ENCODE data around the gene EFL1. TPM values are rescaled to one million over a fixed set of nuclear protein-coding genes. Genes with fewer than 3 reads are reported as not detected.
A peak's percentile ranks its signal among the peaks of the same experiment; 100 is the strongest.

The EFL1 gene
- total RNA-seq, 1 experiment from 2014 or later = 27.5 TPM

- TF ChIP-seq ZNF232 (CRISPR knock-in tag; IDR thresholded peaks at IDR 0.05) (no peak), CREM (CRISPR knock-in tag; IDR thresholded peaks at IDR 0.05) (no peak), JUN (CRISPR knock-in tag; IDR thresholded peaks at IDR 0.05) (no peak), MYBL2 (CRISPR knock-in tag; IDR thresholded peaks at IDR 0.05) (no peak)
- TF ChIP-seq, protein P1, sequence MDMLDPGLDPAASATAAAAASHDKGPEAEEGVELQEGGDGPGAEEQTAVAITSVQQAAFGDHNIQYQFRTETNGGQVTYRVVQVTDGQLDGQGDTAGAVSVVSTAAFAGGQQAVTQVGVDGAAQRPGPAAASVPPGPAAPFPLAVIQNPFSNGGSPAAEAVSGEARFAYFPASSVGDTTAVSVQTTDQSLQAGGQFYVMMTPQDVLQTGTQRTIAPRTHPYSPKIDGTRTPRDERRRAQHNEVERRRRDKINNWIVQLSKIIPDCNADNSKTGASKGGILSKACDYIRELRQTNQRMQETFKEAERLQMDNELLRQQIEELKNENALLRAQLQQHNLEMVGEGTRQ (CRISPR knock-in tag; IDR thresholded peaks at IDR 0.05) = no peak
These were observed 163.9 kb downstream of the EFL1 start (continued) for GRCh38 chr15:82098674-82099073.

GRCh38 chr15:82095803-82096202 is 166.7 kb downstream of the EFL1 start:
- ATAC-seq (no peak), DNase-seq (ENCODE audit: low spot score) (no peak)
- H3K9me3 Mint-ChIP-seq = peaks cover 3% of the 10 kb centered on the region; the same call in 1 of the 2 replicates
- POLR2A ChIA-PET = no interaction called here
- H3K4me1 Mint-ChIP-seq = peaks cover 30% of the 10 kb centered on the region
- CTCF ChIA-PET = interaction anchor here (1.1 to 1.5 kb wide), 2 partner anchors 13 to 33 kb away, joined by 3 to 7 read pairs; no protein-coding TSS in a partner anchor
- TF ChIP-seq HMGA2 (CRISPR knock-in tag; IDR thresholded peaks at IDR 0.05) = peak; percentile 96
- no peak for TF ChIP-seq CREM (CRISPR knock-in tag; IDR thresholded peaks at IDR 0.05)
- peaks cover 2% of the 10 kb centered on the region; the same call in 1 of the 2 replicates for H3K27me3 Mint-ChIP-seq (ENCODE audit: low read depth)
- H3K4me3 Mint-ChIP-seq = no peak overlapping the region
- no peak overlapping the region for H3K27ac Mint-ChIP-seq
- H3K36me3 Mint-ChIP-seq = no peaks in the 10 kb centered on the region

DNA sequence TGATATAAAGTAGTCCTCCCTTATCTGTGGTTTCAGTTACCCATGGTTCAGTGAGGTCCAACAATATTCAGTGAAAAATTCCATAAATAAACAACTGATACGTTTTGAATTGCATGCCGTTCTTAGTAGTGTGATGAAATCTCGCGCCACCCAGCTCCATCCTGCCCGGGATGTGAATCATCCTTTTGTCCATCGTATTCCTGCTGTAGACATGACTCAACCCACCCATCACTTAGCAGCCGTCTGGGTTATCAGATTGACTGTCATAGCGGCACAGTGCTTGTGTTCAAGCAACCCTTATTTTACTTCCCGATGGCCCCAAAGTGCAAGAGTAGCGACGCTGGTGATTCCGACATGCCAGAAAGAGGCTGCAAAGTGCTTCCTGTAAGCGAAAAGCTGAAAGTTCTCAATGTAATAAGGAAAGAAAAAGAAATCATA is 168.7 kb downstream of the EFL1 start:
- Mint-ChIP-seq H3K36me3 (no peaks in the 10 kb centered on the region), H3K27ac (no peak overlapping the region), H3K4me1 (peaks cover 26% of the 10 kb centered on the region), H3K9me3 (peaks cover 3% of the 10 kb centered on the region; the same call in 1 of the 2 replicates), H3K27me3 (ENCODE audit: low read depth) (peaks cover 2% of the 10 kb centered on the region; the same call in 1 of the 2 replicates), H3K4me3 (no peak overlapping the region)
- ChIA-PET POLR2A (no interaction called here), CTCF (interaction anchor here (4.0 kb wide), 1 partner anchor 15 kb away, joined by 18 read pairs; no protein-coding TSS in a partner anchor)
- ATAC-seq (no peak), DNase-seq (ENCODE audit: low spot score) (no peak)
- TF ChIP-seq HMGXB4 (CRISPR knock-in tag; IDR thresholded peaks at IDR 0.05) = no peak
- TF ChIP-seq GABPB1 (CRISPR knock-in tag; IDR thresholded peaks at IDR 0.05) = peak; percentile 28; the same call in 1 of the 2 replicates

DNA sequence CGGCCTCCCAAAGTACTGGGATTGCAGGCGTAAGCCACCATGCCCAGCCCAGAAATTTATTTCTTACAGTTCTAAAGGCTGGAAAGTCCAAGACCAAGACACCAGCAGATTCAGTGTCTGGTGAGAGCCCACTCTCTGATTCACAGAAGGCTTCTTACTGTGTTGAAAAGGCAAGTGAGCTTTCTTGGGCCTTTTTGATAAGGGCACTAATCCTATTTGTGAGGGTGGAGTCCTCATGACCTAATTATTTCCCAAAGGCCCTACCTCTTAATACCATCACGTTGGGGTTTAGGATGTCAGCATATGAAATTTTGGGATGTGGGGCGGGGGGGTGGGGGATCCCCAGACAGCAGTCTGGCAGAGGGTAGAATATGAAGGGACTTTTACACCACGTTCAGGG is 169.2 kb downstream of the EFL1 start:
- Mint-ChIP-seq H3K27me3 (ENCODE audit: low read depth) (peaks cover 2% of the 10 kb centered on the region; the same call in 1 of the 2 replicates), H3K36me3 (no peaks in the 10 kb centered on the region), H3K4me1 (peaks cover 27% of the 10 kb centered on the region), H3K27ac (no peak overlapping the region), H3K9me3 (peaks cover 3% of the 10 kb centered on the region; the same call in 1 of the 2 replicates), H3K4me3 (no peak overlapping the region)
- CTCF ChIA-PET = interaction anchor here (4.0 kb wide), 1 partner anchor 15 kb away, joined by 18 read pairs; no protein-coding TSS in a partner anchor
- DNase-seq (ENCODE audit: low spot score) = no peak
- POLR2A ChIA-PET = no interaction called here
- TF ChIP-seq, protein P2, sequence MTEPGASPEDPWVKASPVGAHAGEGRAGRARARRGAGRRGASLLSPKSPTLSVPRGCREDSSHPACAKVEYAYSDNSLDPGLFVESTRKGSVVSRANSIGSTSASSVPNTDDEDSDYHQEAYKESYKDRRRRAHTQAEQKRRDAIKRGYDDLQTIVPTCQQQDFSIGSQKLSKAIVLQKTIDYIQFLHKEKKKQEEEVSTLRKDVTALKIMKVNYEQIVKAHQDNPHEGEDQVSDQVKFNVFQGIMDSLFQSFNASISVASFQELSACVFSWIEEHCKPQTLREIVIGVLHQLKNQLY (CRISPR knock-in tag; IDR thresholded peaks at IDR 0.05) = no peak
- TF ChIP-seq CREB1 (CRISPR knock-in tag; IDR thresholded peaks at IDR 0.05) (no peak), CBFB (CRISPR knock-in tag; IDR thresholded peaks at IDR 0.05; ENCODE audit: low read depth) (no peak), NFYB (CRISPR knock-in tag; conservative IDR thresholded peaks at IDR 0.05; ENCODE audit: low read depth) (no peak), KAT7 (CRISPR knock-in tag; IDR thresholded peaks at IDR 0.05; ENCODE audit: borderline replicate concordance) (no peak), ZNF416 (CRISPR knock-in tag; IDR thresholded peaks at IDR 0.05) (no peak), EMX1 (CRISPR knock-in tag; IDR thresholded peaks at IDR 0.05) (no peak), ATF1 (CRISPR knock-in tag; IDR thresholded peaks at IDR 0.05) (no peak), HMGA2 (CRISPR knock-in tag; IDR thresholded peaks at IDR 0.05) (no peak), ESRRA (CRISPR knock-in tag; IDR thresholded peaks at IDR 0.05; ENCODE audit: borderline replicate concordance) (no peak)
- TF ChIP-seq, protein P3, sequence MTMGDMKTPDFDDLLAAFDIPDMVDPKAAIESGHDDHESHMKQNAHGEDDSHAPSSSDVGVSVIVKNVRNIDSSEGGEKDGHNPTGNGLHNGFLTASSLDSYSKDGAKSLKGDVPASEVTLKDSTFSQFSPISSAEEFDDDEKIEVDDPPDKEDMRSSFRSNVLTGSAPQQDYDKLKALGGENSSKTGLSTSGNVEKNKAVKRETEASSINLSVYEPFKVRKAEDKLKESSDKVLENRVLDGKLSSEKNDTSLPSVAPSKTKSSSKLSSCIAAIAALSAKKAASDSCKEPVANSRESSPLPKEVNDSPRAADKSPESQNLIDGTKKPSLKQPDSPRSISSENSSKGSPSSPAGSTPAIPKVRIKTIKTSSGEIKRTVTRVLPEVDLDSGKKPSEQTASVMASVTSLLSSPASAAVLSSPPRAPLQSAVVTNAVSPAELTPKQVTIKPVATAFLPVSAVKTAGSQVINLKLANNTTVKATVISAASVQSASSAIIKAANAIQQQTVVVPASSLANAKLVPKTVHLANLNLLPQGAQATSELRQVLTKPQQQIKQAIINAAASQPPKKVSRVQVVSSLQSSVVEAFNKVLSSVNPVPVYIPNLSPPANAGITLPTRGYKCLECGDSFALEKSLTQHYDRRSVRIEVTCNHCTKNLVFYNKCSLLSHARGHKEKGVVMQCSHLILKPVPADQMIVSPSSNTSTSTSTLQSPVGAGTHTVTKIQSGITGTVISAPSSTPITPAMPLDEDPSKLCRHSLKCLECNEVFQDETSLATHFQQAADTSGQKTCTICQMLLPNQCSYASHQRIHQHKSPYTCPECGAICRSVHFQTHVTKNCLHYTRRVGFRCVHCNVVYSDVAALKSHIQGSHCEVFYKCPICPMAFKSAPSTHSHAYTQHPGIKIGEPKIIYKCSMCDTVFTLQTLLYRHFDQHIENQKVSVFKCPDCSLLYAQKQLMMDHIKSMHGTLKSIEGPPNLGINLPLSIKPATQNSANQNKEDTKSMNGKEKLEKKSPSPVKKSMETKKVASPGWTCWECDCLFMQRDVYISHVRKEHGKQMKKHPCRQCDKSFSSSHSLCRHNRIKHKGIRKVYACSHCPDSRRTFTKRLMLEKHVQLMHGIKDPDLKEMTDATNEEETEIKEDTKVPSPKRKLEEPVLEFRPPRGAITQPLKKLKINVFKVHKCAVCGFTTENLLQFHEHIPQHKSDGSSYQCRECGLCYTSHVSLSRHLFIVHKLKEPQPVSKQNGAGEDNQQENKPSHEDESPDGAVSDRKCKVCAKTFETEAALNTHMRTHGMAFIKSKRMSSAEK (CRISPR knock-in tag; IDR thresholded peaks at IDR 0.05; ENCODE audit: borderline replicate concordance) = no peak
- TF ChIP-seq, protein P4, sequence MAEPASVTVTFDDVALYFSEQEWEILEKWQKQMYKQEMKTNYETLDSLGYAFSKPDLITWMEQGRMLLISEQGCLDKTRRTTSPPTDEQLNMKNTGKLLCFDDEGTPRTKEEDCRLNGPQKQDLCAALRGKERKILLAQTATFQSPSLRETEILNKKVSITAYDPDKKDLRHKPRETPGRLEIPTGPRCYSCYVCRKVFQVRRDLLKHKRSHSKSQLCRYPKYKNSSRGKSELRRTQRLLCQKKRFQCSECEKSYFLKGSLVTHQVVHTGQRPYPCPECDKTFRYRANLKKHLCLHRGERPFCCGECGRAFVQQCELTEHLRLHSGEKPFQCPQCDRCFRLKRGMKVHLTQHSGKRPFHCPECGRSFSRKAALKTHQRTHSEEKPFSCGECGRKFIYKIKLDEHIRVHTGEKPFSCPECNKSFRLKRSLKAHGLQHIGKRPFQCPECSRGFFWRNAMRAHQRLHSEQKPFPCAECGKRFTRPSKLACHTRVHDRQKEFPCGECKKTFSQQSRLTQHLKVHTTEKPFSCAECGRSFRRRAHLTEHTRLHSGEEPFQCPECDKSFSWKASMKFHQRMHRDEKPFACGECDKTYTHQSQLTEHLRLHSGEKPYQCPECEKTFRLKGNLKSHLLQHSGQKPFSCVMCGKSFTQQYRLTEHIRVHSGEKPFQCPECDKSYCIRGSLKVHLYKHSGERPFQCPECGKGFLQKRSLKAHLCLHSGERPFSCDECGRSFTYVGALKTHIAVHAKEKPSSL (CRISPR knock-in tag; conservative IDR thresholded peaks at IDR 0.05) = no peak
- TF ChIP-seq, protein P5, sequence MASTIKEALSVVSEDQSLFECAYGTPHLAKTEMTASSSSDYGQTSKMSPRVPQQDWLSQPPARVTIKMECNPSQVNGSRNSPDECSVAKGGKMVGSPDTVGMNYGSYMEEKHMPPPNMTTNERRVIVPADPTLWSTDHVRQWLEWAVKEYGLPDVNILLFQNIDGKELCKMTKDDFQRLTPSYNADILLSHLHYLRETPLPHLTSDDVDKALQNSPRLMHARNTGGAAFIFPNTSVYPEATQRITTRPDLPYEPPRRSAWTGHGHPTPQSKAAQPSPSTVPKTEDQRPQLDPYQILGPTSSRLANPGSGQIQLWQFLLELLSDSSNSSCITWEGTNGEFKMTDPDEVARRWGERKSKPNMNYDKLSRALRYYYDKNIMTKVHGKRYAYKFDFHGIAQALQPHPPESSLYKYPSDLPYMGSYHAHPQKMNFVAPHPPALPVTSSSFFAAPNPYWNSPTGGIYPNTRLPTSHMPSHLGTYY (CRISPR knock-in tag; IDR thresholded peaks at IDR 0.05) = no peak
- no peak for ATAC-seq

Data from WTC11 (cell line).